Stimulated activated CD8-positive, alpha-beta memory T cell treated with anti-CD3 and anti-CD28 coated beads, Interleukin-4, amount 100 ng/mL, for 1 hour (primary cell): ENCODE measurements around the gene SPRY1.
A peak's percentile ranks its signal among the peaks of the same experiment; 100 is the strongest.

ENCODE experiments used
- DNase-seq, 2 donors: peaks; one replicate each; pipeline ENCODE4 v3.0.0-alpha.2; 2020; ENCODE audit warnings: low read depth in 2 of 2, low spot score in 1 of 2

Gene SPRY1

GRCh38 chr4:123379392-123379791, 17.2 kb upstream of the SPRY1 start:
- DNase-seq = no peak

DNA sequence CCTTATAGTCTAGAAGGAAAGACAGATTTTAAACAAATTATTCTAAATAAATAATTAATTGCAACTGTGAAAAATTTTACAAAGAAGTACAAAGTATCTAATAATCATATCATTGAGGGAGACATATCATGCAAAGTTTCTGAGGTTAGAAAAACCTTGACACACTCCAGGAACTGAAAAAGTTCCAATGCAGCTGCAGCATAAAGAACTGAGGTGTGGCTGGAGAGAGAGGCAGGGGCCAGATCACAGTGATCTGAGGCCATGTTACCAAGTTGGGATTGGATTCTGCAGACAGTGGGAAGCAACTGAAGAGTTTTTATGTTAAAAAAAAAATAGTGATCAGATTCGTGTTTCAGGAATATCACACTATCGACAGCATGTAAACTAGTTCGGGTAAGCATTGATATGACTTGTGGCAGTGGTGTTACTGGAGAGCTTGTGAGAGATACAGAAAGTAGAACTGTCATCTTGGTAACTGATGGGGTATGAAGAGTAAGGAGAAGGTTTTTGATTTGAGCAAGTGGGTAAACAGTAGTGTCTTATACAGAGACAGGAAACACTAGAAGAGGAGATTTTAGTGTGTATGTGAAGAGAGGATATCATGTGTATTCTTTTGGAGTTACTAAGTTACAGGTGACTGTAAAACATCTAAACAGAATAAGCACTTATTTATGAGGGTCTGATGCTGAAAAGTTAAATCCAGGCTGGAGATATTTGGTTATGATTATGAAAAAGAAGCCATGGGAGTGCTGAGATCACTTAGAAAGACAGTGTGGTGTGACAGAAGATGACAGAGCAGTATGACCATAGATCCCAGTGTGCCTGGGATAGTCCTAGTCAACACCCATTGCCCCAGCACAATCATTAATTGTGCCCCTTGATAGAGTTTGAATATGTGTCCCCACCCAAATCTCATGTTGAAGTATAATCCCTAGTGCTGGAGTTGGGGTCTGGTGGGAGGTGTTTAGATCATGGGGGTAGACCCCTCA, 15.6 kb upstream of the SPRY1 start:
- no peak for DNase-seq

- no peak for DNase-seq
Observed at GRCh38 chr4:123381996-123382395, 14.6 kb upstream of the SPRY1 start.

DNA sequence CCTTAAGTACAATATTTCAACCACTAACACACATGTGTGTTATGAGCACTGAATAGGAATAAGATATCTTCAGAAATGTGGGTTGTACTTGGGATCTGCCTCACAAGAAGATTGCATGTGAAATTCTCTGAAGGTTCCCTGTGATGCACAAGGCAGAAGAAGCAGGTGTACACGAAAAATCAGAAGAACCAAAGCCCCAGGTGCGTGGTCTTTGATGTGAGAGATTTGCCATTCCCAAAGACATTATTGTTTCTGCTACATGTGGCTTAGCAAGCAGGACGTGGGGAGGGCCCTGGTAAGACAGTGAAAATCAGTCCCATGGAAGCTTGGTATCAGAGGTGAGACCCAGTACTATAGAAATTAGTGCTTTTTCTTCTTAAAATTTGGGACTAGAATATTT, 13.0 kb upstream of the SPRY1 start:
- DNase-seq = no peak

GRCh38 chr4:123386609-123387008, 10.0 kb upstream of the SPRY1 start:
- no peak for DNase-seq

- no peak for DNase-seq
Observed at GRCh38 chr4:123390846-123391456, 5.6 kb upstream of the SPRY1 start.

DNA sequence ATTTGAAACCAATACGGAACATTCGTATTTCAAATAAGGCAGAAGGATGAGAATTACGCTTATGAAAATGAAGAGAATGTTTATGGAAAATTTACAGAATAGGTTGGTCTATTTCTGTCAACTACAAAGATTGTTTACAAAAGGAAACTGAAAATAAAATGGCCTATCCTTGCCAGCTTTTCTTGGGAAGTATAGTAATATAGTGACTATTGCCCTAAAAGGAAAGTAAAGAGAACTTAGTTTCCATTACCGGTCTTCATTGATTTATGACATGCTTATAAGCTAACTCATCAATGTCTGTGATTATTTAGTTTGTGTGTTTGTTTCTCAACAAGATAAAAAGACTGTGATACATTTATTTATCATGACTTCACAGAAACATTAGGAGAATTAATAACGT, 2.9 kb upstream of the SPRY1 start:
- DNase-seq = no peak

GRCh38 chr4:123397144-123398065, 810 bp downstream of the SPRY1 start:
- DNase-seq = no peak

GRCh38 chr4:123398066-123398852, 1.7 kb downstream of the SPRY1 start:
- peak in 1 of 2 donors; percentile 31 for DNase-seq

GRCh38 chr4:123398853-123399626, 2.4 kb downstream of the SPRY1 start:
- DNase-seq = no peak

- no peak for DNase-seq
Observed at GRCh38 chr4:123399627-123400358, 3.2 kb downstream of the SPRY1 start.

- no peak for DNase-seq
Observed at GRCh38 chr4:123401271-123402120, 4.9 kb downstream of the SPRY1 start.

GRCh38 chr4:123402121-123402465, 5.5 kb downstream of the SPRY1 start:
- no peak for DNase-seq

DNA sequence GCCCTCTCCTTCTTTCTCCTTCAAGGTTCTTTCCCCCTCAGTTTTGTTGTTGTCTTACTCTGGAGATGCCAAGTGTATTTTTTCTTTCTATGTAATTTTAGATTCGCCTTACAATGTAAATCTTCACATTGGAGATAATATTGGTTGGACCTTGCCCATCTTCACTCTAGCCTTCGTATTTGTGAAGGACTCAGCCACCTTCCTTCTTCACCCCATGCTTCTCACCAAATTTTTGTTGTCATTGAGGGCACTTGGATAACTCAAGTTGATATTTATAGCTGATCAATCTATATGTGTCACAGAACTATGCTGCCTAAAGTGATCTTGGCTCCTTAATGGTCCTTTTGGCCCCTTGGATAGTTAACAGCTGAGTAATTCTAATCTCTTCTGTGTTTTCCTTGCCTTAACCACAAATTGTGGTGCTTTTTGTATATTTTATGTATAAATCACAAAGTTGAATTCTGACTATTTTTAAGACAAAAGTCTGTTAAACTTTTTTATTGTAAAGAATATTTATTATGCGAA, 6.5 kb downstream of the SPRY1 start:
- DNase-seq = no peak

DNA sequence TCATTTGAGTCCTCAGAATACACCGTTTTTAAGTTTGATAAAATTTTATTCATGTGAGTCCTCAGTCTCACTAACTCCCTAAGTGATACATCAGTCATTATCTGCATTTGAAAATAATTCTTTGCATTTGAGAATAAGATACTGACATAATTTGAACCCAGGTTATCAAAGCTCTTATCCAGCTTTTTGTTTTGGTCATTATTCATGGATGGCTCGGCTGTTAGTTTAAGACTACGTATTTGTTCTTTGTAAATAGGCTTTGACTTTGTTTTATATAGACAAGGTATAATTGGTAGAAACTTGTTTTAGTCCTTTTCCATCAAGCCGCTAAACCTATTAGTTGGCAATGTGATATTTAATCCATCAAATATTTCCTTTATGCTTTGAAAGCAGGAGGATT, 7.9 kb downstream of the SPRY1 start:
- no peak for DNase-seq

DNA sequence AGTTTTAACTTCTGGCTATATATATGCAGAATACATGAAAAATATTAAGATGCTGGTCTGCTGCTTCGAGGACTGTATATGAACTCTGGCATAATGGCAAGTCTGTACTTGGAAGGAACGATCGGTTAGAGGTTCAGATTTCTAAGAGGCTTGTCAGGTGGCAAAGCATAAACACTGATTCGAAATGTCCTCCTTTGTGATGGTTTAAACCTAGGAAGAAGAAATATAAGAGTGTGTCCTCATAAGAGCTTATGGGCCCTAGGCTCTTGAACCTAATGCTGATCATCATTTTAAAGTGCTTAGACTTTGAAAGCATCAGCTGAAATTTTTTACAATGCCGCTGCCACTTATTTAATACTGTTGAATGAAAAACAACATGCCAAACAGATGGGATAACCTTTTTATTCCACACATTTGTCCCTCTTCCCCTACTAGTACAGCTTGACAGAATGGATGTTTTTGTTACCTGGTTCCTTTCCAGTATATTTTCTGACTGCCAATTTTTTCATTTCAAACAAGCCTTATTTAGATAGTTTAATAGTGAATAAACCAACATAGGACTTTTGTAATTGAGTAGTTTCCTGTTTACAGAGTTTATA, 8.8 kb downstream of the SPRY1 start:
- DNase-seq = no peak

DNA sequence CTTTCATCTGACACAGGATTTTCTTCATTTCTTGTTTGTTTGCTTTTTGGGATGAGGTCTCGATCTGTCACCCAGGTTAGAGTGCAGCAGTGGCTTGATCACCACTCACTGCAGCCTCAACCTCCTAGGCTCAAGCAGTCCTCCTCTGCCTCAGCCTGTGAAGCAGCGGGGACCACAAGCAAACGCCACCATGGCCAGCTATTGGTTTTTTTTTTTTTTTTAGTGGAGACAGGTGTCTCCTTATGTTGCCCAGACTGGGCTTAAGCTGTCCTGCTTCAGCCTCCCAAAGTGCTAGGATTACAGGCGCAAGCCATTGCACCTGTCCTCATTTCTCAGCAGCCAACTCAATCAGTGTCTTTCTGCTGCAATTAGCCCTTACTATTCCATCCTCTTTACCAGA, 10.3 kb downstream of the SPRY1 start:
- no peak for DNase-seq
